Mesodermal cell (in vitro differentiated cells): ENCODE data around the gene C17orf50.

ENCODE experiments used
- H3K27ac ChIP-seq: 2 replicates; pipeline ENCODE4 v1.7.0; 2013; ENCODE audit warnings: mild to moderate bottlenecking, low read depth, low read length, moderate library complexity; ENCODE audit not compliant: severe bottlenecking
- H3K36me3 ChIP-seq: 2 replicates; pipeline ENCODE4 v1.7.1; 2013; ENCODE audit warnings: mild to moderate bottlenecking, low read length, moderate library complexity; ENCODE audit not compliant: control insufficient read depth, insufficient read depth
- H3K4me1 ChIP-seq: one replicate; pipeline ENCODE4 v1.7.1; 2013; ENCODE audit warnings: mild to moderate bottlenecking, low read length; ENCODE audit not compliant: insufficient read depth, control insufficient read depth, poor library complexity, severe bottlenecking
- H3K4me3 ChIP-seq: 2 replicates; pipeline ENCODE4 v1.7.0; 2013; ENCODE audit warnings: low read length, control low read depth, mild to moderate bottlenecking; ENCODE audit not compliant: insufficient read depth, poor library complexity, severe bottlenecking; ENCODE audit errors: extremely low read depth
- H3K9me3 ChIP-seq: 2 replicates; pipeline ENCODE4 v1.7.1; 2013; ENCODE audit warnings: mild to moderate bottlenecking, low read length, moderate library complexity; ENCODE audit not compliant: control insufficient read depth
- WGBS, 2 experiments: methylation state at CpG; one replicate each; pipeline ENCODE4 v1.1.5; 2013; ENCODE audit warnings: missing lambda C conversion rate in 2 of 2; ENCODE audit not compliant: insufficient coverage in 2 of 2; 5-methylcytosine and 5-hydroxymethylcytosine counted together

C17orf50 gene

GRCh38 chr17:35804658-35805192 lies 44.0 kb downstream of the C17orf50 start:
- H3K27ac ChIP-seq = peak overlapping the region; percentile 8
- H3K4me1 ChIP-seq = peaks cover 45% of the 10 kb centered on the region
- no peaks in the 10 kb centered on the region for H3K9me3 ChIP-seq
- no peaks in the 10 kb centered on the region for H3K36me3 ChIP-seq
- H3K4me3 ChIP-seq = no peak overlapping the region
- no CpG with 5 or more reads among the region's 1 CpG for WGBS, 2 experiments

- WGBS, 2 experiments = 90 to 96% methylated on average over 3 to 5 of the region's 7 CpGs
- Histone ChIP-seq H3K36me3 (peaks cover 7% of the 10 kb centered on the region), H3K9me3 (no peaks in the 10 kb centered on the region), H3K4me1 (peaks cover 26% of the 10 kb centered on the region), H3K27ac (peak overlapping the region; percentile 93), H3K4me3 (no peak overlapping the region)
Measured at GRCh38 chr17:35807371-35808144, 46.9 kb downstream of the C17orf50 start.

DNA sequence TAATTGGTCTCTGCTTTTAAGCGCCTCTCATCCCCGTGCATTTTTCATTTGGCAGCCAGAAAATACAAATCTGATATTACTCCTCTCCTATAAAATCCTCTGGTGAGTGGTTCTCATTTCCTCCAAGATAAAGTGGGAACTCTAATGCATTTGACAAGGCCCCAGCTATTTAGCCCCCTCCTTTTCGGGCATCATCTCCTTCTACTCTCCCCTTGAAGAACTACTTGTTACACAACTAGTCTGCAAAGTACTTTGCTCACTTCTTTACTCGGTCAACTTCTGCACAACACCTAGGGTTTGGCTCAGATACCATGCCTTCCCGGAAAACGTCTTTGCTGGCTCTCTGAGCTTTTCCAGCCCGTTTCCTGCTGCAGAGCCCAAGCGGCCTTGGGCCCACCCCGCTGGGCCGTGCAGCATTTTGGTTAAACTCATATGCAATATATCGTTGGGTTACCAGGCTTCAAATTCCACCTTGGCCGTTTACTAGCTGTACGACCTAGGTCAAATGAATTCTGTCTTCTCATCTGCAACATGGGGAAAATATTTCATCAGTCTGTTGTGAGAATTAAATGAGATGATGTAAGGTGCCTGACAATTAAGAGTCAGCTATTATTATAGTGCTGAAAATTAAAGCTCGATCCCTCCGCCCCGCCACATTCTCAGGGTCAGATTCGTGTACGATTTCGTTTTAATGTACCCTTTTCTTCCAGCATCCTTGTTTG lies 47.7 kb downstream of the C17orf50 start:
- H3K36me3 ChIP-seq = peaks cover 15% of the 10 kb centered on the region
- peak overlapping the region; percentile 93 for H3K27ac ChIP-seq
- peak overlapping the region; percentile 91 for H3K4me3 ChIP-seq
- no peaks in the 10 kb centered on the region for H3K9me3 ChIP-seq
- peaks cover 26% of the 10 kb centered on the region for H3K4me1 ChIP-seq
- 46 to 51% methylated on average over 14 to 19 of the region's 19 CpGs for WGBS, 2 experiments

- H3K36me3 ChIP-seq = peaks cover 16% of the 10 kb centered on the region
- 0% methylated on average over 48 to 50 of the region's 71 CpGs for WGBS, 2 experiments
Measured at GRCh38 chr17:35808962-35809854, 48.5 kb downstream of the C17orf50 start, which contains the start of gene TAF15. TSS of gene TAF15 (plus strand) at chr17:35809484. CDS start at chr17:35809570, 86 bp downstream.

DNA sequence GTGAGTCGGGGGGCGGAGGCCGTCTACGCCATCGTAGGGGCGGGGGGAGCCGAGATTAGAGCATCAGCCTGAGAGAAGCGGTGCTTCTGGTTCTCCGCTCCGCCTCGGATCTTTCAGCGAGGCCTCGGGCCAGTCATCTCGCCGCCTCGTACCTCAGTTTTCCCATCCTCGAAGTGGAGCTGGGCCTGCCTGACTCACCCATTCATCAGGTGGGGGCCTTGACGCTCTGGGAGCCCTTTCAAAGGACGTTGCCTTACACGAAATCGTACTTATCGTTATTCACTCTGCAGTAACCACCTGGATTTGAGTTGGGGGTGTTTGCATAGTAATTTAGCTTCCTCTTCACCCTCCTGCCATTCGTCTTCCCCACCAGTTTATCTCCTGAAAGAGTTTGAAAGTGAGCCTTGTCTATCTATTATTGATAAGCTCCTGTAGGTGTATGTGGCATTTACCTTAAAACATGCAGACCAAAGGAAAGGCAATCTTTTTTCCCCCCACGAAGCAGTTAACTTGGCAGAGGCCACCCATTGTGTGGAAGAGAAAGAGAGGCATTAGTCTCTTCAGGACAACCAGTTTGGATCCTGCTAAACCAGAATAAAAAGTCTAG lies 49.3 kb downstream of the C17orf50 start:
- peak overlapping the region; percentile 93 for H3K27ac ChIP-seq
- peak overlapping the region; percentile 91 for H3K4me3 ChIP-seq
- no peaks in the 10 kb centered on the region for H3K9me3 ChIP-seq
- WGBS, 2 experiments = 0% methylated on average over 10 to 17 of the region's 24 CpGs
- H3K4me1 ChIP-seq = peaks cover 26% of the 10 kb centered on the region
- peaks cover 16% of the 10 kb centered on the region for H3K36me3 ChIP-seq

More at GRCh38 chr17:35808962-35809854, 48.5 kb downstream of the C17orf50 start, which contains the start of gene TAF15:
- Histone ChIP-seq H3K9me3 (no peaks in the 10 kb centered on the region), H3K4me1 (peaks cover 26% of the 10 kb centered on the region), H3K4me3 (peak within 1 kb of the TSS; percentile 91), H3K27ac (peak within 1 kb of the TSS; percentile 93)

DNA sequence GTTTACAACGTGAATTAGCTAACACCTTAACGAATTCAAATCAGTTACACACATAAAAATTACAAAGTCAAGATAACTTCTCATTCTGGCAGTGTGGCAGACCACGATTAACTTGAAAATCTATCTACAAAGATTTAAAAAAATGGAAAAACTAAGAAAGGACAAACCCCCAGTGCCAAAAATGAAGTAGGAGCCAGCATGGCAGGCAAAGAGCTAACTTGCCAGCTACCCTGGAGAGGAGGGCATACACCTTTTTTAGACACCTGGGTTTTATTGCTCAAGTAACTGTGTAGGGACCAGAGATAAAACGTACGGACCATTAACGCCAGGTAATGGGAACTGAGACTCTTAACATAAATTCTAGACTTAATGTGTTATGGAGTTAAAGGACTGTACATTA lies 51.1 kb downstream of the C17orf50 start:
- no peak overlapping the region for H3K4me3 ChIP-seq
- H3K4me1 ChIP-seq = peaks cover 18% of the 10 kb centered on the region
- no peak overlapping the region for H3K27ac ChIP-seq
- H3K36me3 ChIP-seq = peaks cover 32% of the 10 kb centered on the region
- 100% methylated on average over 2 to 3 of the region's 6 CpGs for WGBS, 2 experiments
- no peaks in the 10 kb centered on the region for H3K9me3 ChIP-seq

- H3K36me3 ChIP-seq = peaks cover 36% of the 10 kb centered on the region
- H3K27ac ChIP-seq = no peak overlapping the region
- H3K4me1 ChIP-seq = peaks cover 12% of the 10 kb centered on the region
- H3K9me3 ChIP-seq = no peaks in the 10 kb centered on the region
- H3K4me3 ChIP-seq = no peak overlapping the region
- WGBS, 2 experiments = 14% methylated on average over 1 of the region's 5 CpGs; no CpG with 5 or more reads in 1 of the 2 experiments
Measured at GRCh38 chr17:35812456-35812855, 51.8 kb downstream of the C17orf50 start.
